Activated T-cell treated with anti-CD3 and anti-CD28 coated beads, Interleukin-2, amount 50 U/mL, for 4 hours (primary cell): ENCODE measurements around the gene SERHL2. TPM values are rescaled to one million over a fixed set of nuclear protein-coding genes. Genes with fewer than 3 reads are reported as not detected.
"Not testable (repeated sequence)": the region's sequence is repeated elsewhere in the genome, so short reads cannot be mapped to it uniquely, and the experiment has no call there.

ENCODE experiments used
- ATAC-seq, 2 donors: fragments of 200-7000 bp; cut with Tn5 transposase; one replicate each; pipeline ENCODE4 v1.10.0; 2021
- DNase-seq: peaks from one replicate; pipeline ENCODE4 v3.0.0-alpha.2; 2020
- H3K27me3 Mint-ChIP-seq: one replicate; pipeline ENCODE4 v1.8.0; 2021; ENCODE audit warnings: low read depth, mixed read lengths
- H3K36me3 Mint-ChIP-seq: one replicate; pipeline ENCODE4 v1.8.0; 2022; ENCODE audit warnings: mixed read lengths; ENCODE audit not compliant: insufficient read depth
- H3K4me1 Mint-ChIP-seq: one replicate; pipeline ENCODE4 v1.8.0; 2021; ENCODE audit warnings: low read depth, mixed read lengths
- H3K4me3 Mint-ChIP-seq: one replicate; pipeline ENCODE4 v1.8.0; 2021; ENCODE audit warnings: mild to moderate bottlenecking, moderate library complexity, mixed read lengths
- H3K9me3 Mint-ChIP-seq: one replicate; pipeline ENCODE4 v1.8.0; 2021; ENCODE audit warnings: mixed read lengths
- total RNA-seq, 3 donors: library from RNA; stranded (reverse); gene quantifications; one replicate each; pipeline ENCODE4 v1.2.1, GENCODE V29; 2021

Gene SERHL2
- total RNA-seq, 3 donors from 2014 or later = 0.55 to 0.96 (median 0.79) TPM

- DNase-seq = peak; percentile 72
- no peaks in the 10 kb centered on the region for H3K9me3 Mint-ChIP-seq
- peaks cover 40% of the 10 kb centered on the region for H3K4me1 Mint-ChIP-seq
- peak; percentile 77 to 78 for ATAC-seq
- peaks cover 12% of the 10 kb centered on the region for H3K36me3 Mint-ChIP-seq
- peak overlapping the region; percentile 95 for H3K4me3 Mint-ChIP-seq
- no peaks in the 10 kb centered on the region for H3K27me3 Mint-ChIP-seq
Measured at GRCh38 chr22:42615092-42615859, 61.5 kb downstream of the SERHL2 start.

- ATAC-seq = not testable (repeated sequence)
- H3K4me1 Mint-ChIP-seq = peaks cover 35% of the 10 kb centered on the region
- peak overlapping the region; percentile 95 for H3K4me3 Mint-ChIP-seq
Measured at GRCh38 chr22:42615860-42616175, 62.1 kb downstream of the SERHL2 start.

GRCh38 chr22:42617155-42617983 is 63.6 kb downstream of the SERHL2 start:
- no peak for ATAC-seq
- no peak for DNase-seq
- H3K27me3 Mint-ChIP-seq = no peaks in the 10 kb centered on the region

More at GRCh38 chr22:42615860-42616175, 62.1 kb downstream of the SERHL2 start:
- peaks cover 11% of the 10 kb centered on the region for H3K36me3 Mint-ChIP-seq
- DNase-seq, H3K27me3 Mint-ChIP-seq, H3K9me3 Mint-ChIP-seq: not testable (repeated sequence)

GRCh38 chr22:42619261-42620063 is 65.7 kb downstream of the SERHL2 start:
- H3K36me3 Mint-ChIP-seq = peaks cover 4% of the 10 kb centered on the region
- H3K9me3 Mint-ChIP-seq = no peaks in the 10 kb centered on the region
- no peak overlapping the region for H3K4me3 Mint-ChIP-seq
- no peak for DNase-seq
- H3K4me1 Mint-ChIP-seq = peaks cover 10% of the 10 kb centered on the region
- no peaks in the 10 kb centered on the region for H3K27me3 Mint-ChIP-seq
- no peak for ATAC-seq

More at GRCh38 chr22:42617155-42617983, 63.6 kb downstream of the SERHL2 start:
- Mint-ChIP-seq H3K4me1 (peaks cover 25% of the 10 kb centered on the region), H3K9me3 (no peaks in the 10 kb centered on the region), H3K4me3 (no peak overlapping the region), H3K36me3 (peaks cover 10% of the 10 kb centered on the region)

GRCh38 chr22:42620084-42620483 is 66.3 kb downstream of the SERHL2 start:
- Mint-ChIP-seq H3K27me3 (no peaks in the 10 kb centered on the region), H3K4me1 (peaks cover 10% of the 10 kb centered on the region), H3K4me3 (no peak overlapping the region), H3K36me3 (peaks cover 4% of the 10 kb centered on the region), H3K9me3 (no peaks in the 10 kb centered on the region)
- ATAC-seq = no peak
- no peak for DNase-seq

- Mint-ChIP-seq H3K36me3 (peaks cover 10% of the 10 kb centered on the region), H3K27me3 (no peaks in the 10 kb centered on the region), H3K4me1 (peaks cover 4% of the 10 kb centered on the region), H3K9me3 (no peaks in the 10 kb centered on the region), H3K4me3 (no peak overlapping the region)
- peak; percentile 34 for DNase-seq
- peak; percentile 79 to 89 for ATAC-seq
Measured at GRCh38 chr22:42621505-42622002, 67.8 kb downstream of the SERHL2 start.

- ATAC-seq = no peak
- H3K4me1 Mint-ChIP-seq = peaks cover 4% of the 10 kb centered on the region
- DNase-seq = no peak
- no peaks in the 10 kb centered on the region for H3K27me3 Mint-ChIP-seq
- no peak overlapping the region for H3K4me3 Mint-ChIP-seq
- H3K9me3 Mint-ChIP-seq = no peaks in the 10 kb centered on the region
- H3K36me3 Mint-ChIP-seq = peaks cover 13% of the 10 kb centered on the region
Measured at GRCh38 chr22:42622061-42622710, 68.4 kb downstream of the SERHL2 start.

GRCh38 chr22:42623301-42623751 is 69.6 kb downstream of the SERHL2 start:
- Mint-ChIP-seq H3K4me3 (no peak overlapping the region), H3K27me3 (no peaks in the 10 kb centered on the region), H3K36me3 (peaks cover 15% of the 10 kb centered on the region), H3K9me3 (no peaks in the 10 kb centered on the region), H3K4me1 (peaks cover 4% of the 10 kb centered on the region)
- DNase-seq (no peak), ATAC-seq (no peak)

Other genes starting within 250 kb of the SERHL2 start
- gene NFAM1, start 121.6 kb upstream of the SERHL2 start, total RNA-seq = under 1 TPM in 2 of 3 donors, not detected in 1; 0.03 to 0.11 TPM
- gene RRP7A, start 34.2 kb upstream of the SERHL2 start, total RNA-seq = 100 to 1,000 TPM; 214 to 258 (median 217) TPM
- 10 to 100 TPM; 71.8 to 82.6 (median 77.1) TPM for gene POLDIP3, start 60.9 kb downstream of the SERHL2 start, total RNA-seq
- gene ATP5MGL, start 86.6 kb downstream of the SERHL2 start, total RNA-seq = 1 to 10 TPM in 2 of 3 donors, under 1 TPM in 1; 0.71 to 1.2 (median 1.2) TPM
- gene CYB5R3, start 95.4 kb downstream of the SERHL2 start, total RNA-seq = 10 to 100 TPM; 58.5 to 74.2 (median 73.8) TPM
- not detected for gene A4GALT, start 166.9 kb downstream of the SERHL2 start, total RNA-seq